ENCODE data around the gene TRIM33. TPM values are rescaled to one million over a fixed set of nuclear protein-coding genes. Genes with fewer than 3 reads are reported as not detected.

The TRIM33 gene
- total and polyA plus RNA-seq, 10 of the 15 experiments (the other 5 are each of a cell fraction or from before 2014, with no cell fraction given): 9.0 to 40.3 (median 22.0) TPM

- Histone ChIP-seq H3K9me3 (replicated peaks; ENCODE audit: control insufficient read depth, insufficient read depth, low read length) (no peaks in the 10 kb centered on the region), H4K20me1 (ENCODE audit: control insufficient read depth, insufficient read depth) (no peaks in the 10 kb centered on the region), H3K27me3 (replicated peaks in 1 of 2; ENCODE audit: control insufficient read depth in 2 of 2, insufficient read depth in 2 of 2, low read length in 1 of 2) (no peaks in the 10 kb centered on the region), H2AFZ (ENCODE audit: control insufficient read depth, low read depth, low read length) (no peak overlapping the region), H3K36me3 (ENCODE audit: control insufficient read depth in 2 of 2, insufficient read depth in 2 of 2, low read length in 1 of 2) (no peaks in the 10 kb centered on the region), H3K4me1 (ENCODE audit: control insufficient read depth, insufficient read depth, low read length) (no peaks in the 10 kb centered on the region), H3K4me2 (ENCODE audit: control insufficient read depth, insufficient read depth) (no peak overlapping the region), H3K9ac (ENCODE audit: control insufficient read depth, insufficient read depth, low read length) (no peak overlapping the region), H3K4me3 (no peak overlapping the region), H3K79me2 (ENCODE audit: control insufficient read depth, insufficient read depth, low read length) (no peaks in the 10 kb centered on the region; the same call in 1 of the 2 replicates), H3K27ac (ENCODE audit: control insufficient read depth, insufficient read depth) (no peak overlapping the region)
- no peak for TF ChIP-seq BCL3 (IDR thresholded peaks at IDR 0.05; ENCODE audit: borderline replicate concordance, insufficient read depth, low read depth, low read length, poor library complexity, severe bottlenecking)
- TF ChIP-seq, protein P1, sequence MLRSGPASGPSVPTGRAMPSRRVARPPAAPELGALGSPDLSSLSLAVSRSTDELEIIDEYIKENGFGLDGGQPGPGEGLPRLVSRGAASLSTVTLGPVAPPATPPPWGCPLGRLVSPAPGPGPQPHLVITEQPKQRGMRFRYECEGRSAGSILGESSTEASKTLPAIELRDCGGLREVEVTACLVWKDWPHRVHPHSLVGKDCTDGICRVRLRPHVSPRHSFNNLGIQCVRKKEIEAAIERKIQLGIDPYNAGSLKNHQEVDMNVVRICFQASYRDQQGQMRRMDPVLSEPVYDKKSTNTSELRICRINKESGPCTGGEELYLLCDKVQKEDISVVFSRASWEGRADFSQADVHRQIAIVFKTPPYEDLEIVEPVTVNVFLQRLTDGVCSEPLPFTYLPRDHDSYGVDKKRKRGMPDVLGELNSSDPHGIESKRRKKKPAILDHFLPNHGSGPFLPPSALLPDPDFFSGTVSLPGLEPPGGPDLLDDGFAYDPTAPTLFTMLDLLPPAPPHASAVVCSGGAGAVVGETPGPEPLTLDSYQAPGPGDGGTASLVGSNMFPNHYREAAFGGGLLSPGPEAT (IDR thresholded peaks at IDR 0.05; ENCODE audit: low read depth): no peak
- ChIA-PET RAD21 (ENCODE audit: unreplicated experiment) (no interaction called here), POLR2A (interaction anchor here (0.6 kb wide), 1 partner anchor 137 kb away, joined by 3 read pairs; no protein-coding TSS in a partner anchor), SMC1A (ENCODE audit: uncharacterized antibody, unreplicated experiment) (interaction anchor here (1.1 to 2.1 kb wide), 2 partner anchors 24 to 70 kb away, joined by 3 to 4 read pairs; no protein-coding TSS in a partner anchor), CTCF (no interaction called here)
- intact Hi-C loops (cut with micrococcal nuclease; ENCODE audit: unreplicated experiment): no loop called here
- WGBS (ENCODE audit: insufficient coverage, insufficient replicate concordance, low lambda C conversion rate, missing lambda C conversion rate): 100% methylated on average over 1 of the region's 1 CpG
- in situ Hi-C loops (cut with MboI): no loop called here
- ATAC-seq (no peak), FAIRE-seq (no peak), DNase-seq (ENCODE audit: low read depth, low spot score) (no peak)
- BruUV-seq (replicated peaks): no TSS peak
Measured at GRCh38 chr1:114437812-114438211, 73.2 kb downstream of the TRIM33 start.

DNA sequence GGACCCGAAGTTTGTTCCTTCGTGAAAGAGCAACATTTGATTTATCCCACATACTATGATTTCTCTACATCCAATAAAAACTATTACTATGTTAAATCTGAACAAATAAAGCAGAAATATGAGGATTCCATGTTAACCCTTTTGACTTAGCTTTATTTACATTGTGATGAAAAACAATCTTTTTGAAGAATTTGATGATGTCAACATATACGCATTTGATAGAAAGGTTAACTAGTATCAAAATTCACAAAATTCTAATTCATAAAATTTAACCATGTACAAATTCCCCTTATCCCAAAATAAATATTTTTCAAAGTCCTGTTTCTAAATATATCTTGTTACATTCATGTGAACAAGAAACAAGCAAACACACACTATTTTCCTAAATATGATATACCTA is 74.2 kb downstream of the TRIM33 start:
- DNase-seq (ENCODE audit: low read depth, low spot score): no peak
- Histone ChIP-seq H3K27me3 (replicated peaks in 1 of 2; ENCODE audit: control insufficient read depth in 2 of 2, insufficient read depth in 2 of 2, low read length in 1 of 2) (no peaks in the 10 kb centered on the region), H3K4me1 (ENCODE audit: control insufficient read depth, insufficient read depth, low read length) (no peaks in the 10 kb centered on the region), H3K79me2 (ENCODE audit: control insufficient read depth, insufficient read depth, low read length) (no peaks in the 10 kb centered on the region; the same call in 1 of the 2 replicates), H3K9me3 (replicated peaks; ENCODE audit: control insufficient read depth, insufficient read depth, low read length) (no peaks in the 10 kb centered on the region), H3K27ac (ENCODE audit: control insufficient read depth, insufficient read depth) (no peak overlapping the region), H4K20me1 (ENCODE audit: control insufficient read depth, insufficient read depth) (no peaks in the 10 kb centered on the region), H3K4me2 (ENCODE audit: control insufficient read depth, insufficient read depth) (no peak overlapping the region), H3K4me3 (no peak overlapping the region), H3K36me3 (ENCODE audit: control insufficient read depth in 2 of 2, insufficient read depth in 2 of 2, low read length in 1 of 2) (no peaks in the 10 kb centered on the region; a peak in 1 of 4 replicates), H2AFZ (ENCODE audit: control insufficient read depth, low read depth, low read length) (no peak overlapping the region), H3K9ac (ENCODE audit: control insufficient read depth, insufficient read depth, low read length) (no peak overlapping the region)
- ChIA-PET SMC1A (ENCODE audit: uncharacterized antibody, unreplicated experiment) (interaction anchor here (1.1 to 2.5 kb wide), 3 partner anchors 8 to 25 kb away, joined by 3 to 8 read pairs (median 4); no protein-coding TSS in a partner anchor), POLR2A (no interaction called here), CTCF (interaction anchor here (0.9 to 1.4 kb wide), 3 partner anchors 9 to 125 kb away, joined by 3 to 4 read pairs (median 3); no protein-coding TSS in a partner anchor), RAD21 (ENCODE audit: unreplicated experiment) (no interaction called here)
- no peak for ATAC-seq
- in situ Hi-C loops (cut with MboI): no loop called here
- 100% methylated on average over 3 of the region's 3 CpGs for WGBS (ENCODE audit: insufficient coverage, insufficient replicate concordance, low lambda C conversion rate, missing lambda C conversion rate)
- no peak for FAIRE-seq
- no TSS peak for BruUV-seq (replicated peaks)
- intact Hi-C loops (cut with micrococcal nuclease; ENCODE audit: unreplicated experiment): no loop called here
- TF ChIP-seq MEF2B (IDR thresholded peaks at IDR 0.05; ENCODE audit: partially characterized antibody, poor library complexity, severe bottlenecking) (no peak), MYB (IDR thresholded peaks at IDR 0.05; ENCODE audit: borderline replicate concordance, low read depth, low read length) (no peak), MTA2 (IDR thresholded peaks at IDR 0.05; ENCODE audit: low read depth) (no peak), NR2C2 (IDR thresholded peaks at IDR 0.05; ENCODE audit: borderline replicate concordance, control insufficient read depth, insufficient read length, low read depth) (no peak), MYC (IDR thresholded peaks at IDR 0.05; ENCODE audit: insufficient read depth, insufficient read length, insufficient replicate concordance, low read length, severe bottlenecking) (no peak), WRNIP1 (IDR thresholded peaks at IDR 0.05; ENCODE audit: borderline replicate concordance, low read depth, low read length) (no peak)
- TF ChIP-seq, protein P2, sequence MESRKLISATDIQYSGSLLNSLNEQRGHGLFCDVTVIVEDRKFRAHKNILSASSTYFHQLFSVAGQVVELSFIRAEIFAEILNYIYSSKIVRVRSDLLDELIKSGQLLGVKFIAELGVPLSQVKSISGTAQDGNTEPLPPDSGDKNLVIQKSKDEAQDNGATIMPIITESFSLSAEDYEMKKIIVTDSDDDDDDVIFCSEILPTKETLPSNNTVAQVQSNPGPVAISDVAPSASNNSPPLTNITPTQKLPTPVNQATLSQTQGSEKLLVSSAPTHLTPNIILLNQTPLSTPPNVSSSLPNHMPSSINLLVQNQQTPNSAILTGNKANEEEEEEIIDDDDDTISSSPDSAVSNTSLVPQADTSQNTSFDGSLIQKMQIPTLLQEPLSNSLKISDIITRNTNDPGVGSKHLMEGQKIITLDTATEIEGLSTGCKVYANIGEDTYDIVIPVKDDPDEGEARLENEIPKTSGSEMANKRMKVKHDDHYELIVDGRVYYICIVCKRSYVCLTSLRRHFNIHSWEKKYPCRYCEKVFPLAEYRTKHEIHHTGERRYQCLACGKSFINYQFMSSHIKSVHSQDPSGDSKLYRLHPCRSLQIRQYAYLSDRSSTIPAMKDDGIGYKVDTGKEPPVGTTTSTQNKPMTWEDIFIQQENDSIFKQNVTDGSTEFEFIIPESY (IDR thresholded peaks at IDR 0.05): no peak
- TF ChIP-seq, protein P3, sequence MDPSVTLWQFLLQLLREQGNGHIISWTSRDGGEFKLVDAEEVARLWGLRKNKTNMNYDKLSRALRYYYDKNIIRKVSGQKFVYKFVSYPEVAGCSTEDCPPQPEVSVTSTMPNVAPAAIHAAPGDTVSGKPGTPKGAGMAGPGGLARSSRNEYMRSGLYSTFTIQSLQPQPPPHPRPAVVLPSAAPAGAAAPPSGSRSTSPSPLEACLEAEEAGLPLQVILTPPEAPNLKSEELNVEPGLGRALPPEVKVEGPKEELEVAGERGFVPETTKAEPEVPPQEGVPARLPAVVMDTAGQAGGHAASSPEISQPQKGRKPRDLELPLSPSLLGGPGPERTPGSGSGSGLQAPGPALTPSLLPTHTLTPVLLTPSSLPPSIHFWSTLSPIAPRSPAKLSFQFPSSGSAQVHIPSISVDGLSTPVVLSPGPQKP (IDR thresholded peaks at IDR 0.05; ENCODE audit: low read depth, low read length): no peak
